HEK293 (cell line): Measurements from ENCODE around the gene TSC2.

Experiments used
- CTCF ChIA-PET: fragments of 350-600 bp; formaldehyde crosslinking; extraction: SDS; loops from one replicate; lab custom pipeline; 2021; ENCODE audit warnings: antibody characterized with exemption; lab: Yijun Ruan, JAX
- POLR2A ChIA-PET: fragments of 300-600 bp; formaldehyde crosslinking; extraction: SDS; loops from one replicate; lab custom pipeline; 2020; ENCODE audit warnings: antibody characterized with exemption, inconsistent platforms; lab: Yijun Ruan, JAX
- H3K27ac ChIP-seq: fragments of 200-500 bp; sonication (Bioruptor generic); 2 replicates; pipeline ENCODE4 v1.5.1; 2014; ENCODE audit warnings: low read depth, low read length, control low read depth, inconsistent platforms; ENCODE audit errors: extremely low read depth
- H3K36me3 ChIP-seq, 2 experiments: fragments of 200-500 bp in 1 of 2; sonication (Bioruptor generic) in 1 of 2; 1 replicate in 1 of 2; 2 replicates in 1 of 2; pipeline ENCODE4 v1.5.1; 2014 to 2017; ENCODE audit warnings: inconsistent platforms in 2 of 2, low read length in 2 of 2; ENCODE audit not compliant: control insufficient read depth in 2 of 2, insufficient read depth in 1 of 2
- H3K4me1 ChIP-seq: fragments of 200-500 bp; sonication (Bioruptor generic); 2 replicates; pipeline ENCODE4 v1.5.1; 2014; ENCODE audit warnings: mild to moderate bottlenecking, low read length, inconsistent platforms; ENCODE audit not compliant: control insufficient read depth, insufficient read depth
- H3K4me3 ChIP-seq: 2 replicates; pipeline ENCODE4 v1.5.1; 2011; ENCODE audit warnings: low read depth, mild to moderate bottlenecking, control low read depth, low read length, moderate library complexity
- H3K9me3 ChIP-seq: fragments of 200-500 bp; sonication (Bioruptor generic); 2 replicates; pipeline ENCODE4 v1.5.1; 2014; ENCODE audit warnings: low read depth, low read length, inconsistent platforms; ENCODE audit not compliant: control insufficient read depth, insufficient read depth
- EGR2 ChIP-seq: fragments of 450-650 bp; formaldehyde crosslinking; IDR thresholded peaks from 2 replicates; pipeline ENCODE4 v1.5.1; 2016; ENCODE audit warnings: low read depth, missing biosample characterization, missing genetic modification characterization
- HIC1 ChIP-seq: fragments of 450-650 bp; formaldehyde crosslinking; IDR thresholded peaks from 2 replicates; pipeline ENCODE4 v1.5.1; 2016; ENCODE audit warnings: missing biosample characterization, missing genetic modification characterization
- SCRT1 ChIP-seq: fragments of 450-650 bp; formaldehyde crosslinking; IDR thresholded peaks from 2 replicates; pipeline ENCODE4 v1.5.1; 2016; ENCODE audit warnings: missing biosample characterization, missing genetic modification characterization, borderline replicate concordance
- SCRT2 ChIP-seq: fragments of 450-650 bp; formaldehyde crosslinking; IDR thresholded peaks from 2 replicates; pipeline ENCODE4 v1.5.1; 2016; ENCODE audit warnings: missing biosample characterization, missing genetic modification characterization
- SP2 ChIP-seq: fragments of 450-650 bp; formaldehyde crosslinking; IDR thresholded peaks from 2 replicates; pipeline ENCODE4 v1.5.1; 2016; ENCODE audit warnings: missing biosample characterization, missing genetic modification characterization
- WT1 ChIP-seq: fragments of 450-650 bp; formaldehyde crosslinking; IDR thresholded peaks from 2 replicates; pipeline ENCODE4 v1.5.1; 2016; ENCODE audit warnings: missing biosample characterization, missing genetic modification characterization
- ZFHX2 ChIP-seq: fragments of 450-650 bp; formaldehyde crosslinking; conservative IDR thresholded peaks from 2 replicates; pipeline ENCODE4 v1.5.1; 2016; ENCODE audit warnings: missing biosample characterization, missing genetic modification characterization
- ZNF488 ChIP-seq: fragments of 450-650 bp; formaldehyde crosslinking; IDR thresholded peaks from 2 replicates; pipeline ENCODE4 v1.5.1; 2016; ENCODE audit warnings: missing biosample characterization, missing genetic modification characterization
- ZNF623 ChIP-seq: fragments of 450-650 bp; formaldehyde crosslinking; IDR thresholded peaks from 2 replicates; pipeline ENCODE4 v1.5.1; 2016; ENCODE audit warnings: missing biosample characterization, missing genetic modification characterization
- ZNF76 ChIP-seq: fragments of 450-650 bp; formaldehyde crosslinking; IDR thresholded peaks from 2 replicates; pipeline ENCODE4; 2016; ENCODE audit warnings: low read depth, missing biosample characterization, missing genetic modification characterization, borderline replicate concordance
- ZSCAN23 ChIP-seq: fragments of 450-650 bp; formaldehyde crosslinking; IDR thresholded peaks from 2 replicates; pipeline ENCODE4 v1.5.1; 2016; ENCODE audit warnings: missing biosample characterization, missing genetic modification characterization
- TF ChIP-seq, protein P1 (sequence below): fragments of 450-650 bp; formaldehyde crosslinking; conservative IDR thresholded peaks from 2 replicates; pipeline ENCODE4 v1.5.1; 2016; ENCODE audit warnings: low read depth, missing biosample characterization, missing genetic modification characterization

TSC2 gene

DNA sequence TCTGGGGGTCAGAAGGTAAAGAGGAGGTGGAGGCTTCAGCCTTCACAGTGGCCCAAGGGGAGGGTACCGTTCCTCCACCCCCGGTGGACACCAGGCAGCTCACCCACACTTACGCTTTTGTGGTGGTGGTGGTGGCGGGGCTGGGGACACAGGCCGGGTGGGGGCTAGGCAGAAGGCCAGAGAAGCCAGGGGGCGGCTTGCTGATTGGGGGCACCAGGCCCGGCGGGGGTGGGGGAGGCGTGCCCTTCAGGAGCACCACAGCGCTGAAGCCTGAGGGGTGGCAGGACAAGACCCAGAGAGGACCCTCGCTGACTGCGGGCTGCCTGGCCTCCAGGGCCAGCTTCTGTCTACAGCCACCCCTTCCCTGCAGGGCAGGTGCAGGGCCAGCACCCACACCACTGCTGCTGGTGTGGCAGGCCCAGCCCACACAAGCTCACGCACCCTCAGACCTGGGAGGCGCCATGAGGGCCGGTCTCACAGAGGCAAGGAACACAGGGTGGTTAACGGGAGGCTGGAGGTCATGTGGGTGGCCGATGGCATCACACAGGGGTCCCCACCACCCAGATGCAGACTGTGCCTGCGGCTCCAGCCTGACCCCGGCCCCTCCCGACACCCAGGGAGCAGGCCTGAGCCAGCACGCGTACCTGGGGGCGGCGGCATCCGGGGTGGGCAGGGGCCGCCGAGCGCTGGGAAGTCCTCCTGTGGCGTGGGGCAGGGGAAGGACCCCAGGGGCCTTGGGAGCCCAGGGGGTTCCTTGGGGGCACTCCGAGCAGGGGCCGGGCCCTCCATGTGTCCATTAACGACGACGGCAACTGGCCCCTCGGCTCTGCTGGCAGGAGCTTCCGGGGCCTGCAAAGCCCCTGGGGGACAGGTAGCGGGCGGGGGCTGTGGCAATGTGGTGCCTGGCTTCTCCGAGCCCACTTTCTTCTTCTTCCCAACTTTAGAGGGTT lies 48.7 kb upstream of the TSC2 start (continued):
- TF ChIP-seq, protein P1, sequence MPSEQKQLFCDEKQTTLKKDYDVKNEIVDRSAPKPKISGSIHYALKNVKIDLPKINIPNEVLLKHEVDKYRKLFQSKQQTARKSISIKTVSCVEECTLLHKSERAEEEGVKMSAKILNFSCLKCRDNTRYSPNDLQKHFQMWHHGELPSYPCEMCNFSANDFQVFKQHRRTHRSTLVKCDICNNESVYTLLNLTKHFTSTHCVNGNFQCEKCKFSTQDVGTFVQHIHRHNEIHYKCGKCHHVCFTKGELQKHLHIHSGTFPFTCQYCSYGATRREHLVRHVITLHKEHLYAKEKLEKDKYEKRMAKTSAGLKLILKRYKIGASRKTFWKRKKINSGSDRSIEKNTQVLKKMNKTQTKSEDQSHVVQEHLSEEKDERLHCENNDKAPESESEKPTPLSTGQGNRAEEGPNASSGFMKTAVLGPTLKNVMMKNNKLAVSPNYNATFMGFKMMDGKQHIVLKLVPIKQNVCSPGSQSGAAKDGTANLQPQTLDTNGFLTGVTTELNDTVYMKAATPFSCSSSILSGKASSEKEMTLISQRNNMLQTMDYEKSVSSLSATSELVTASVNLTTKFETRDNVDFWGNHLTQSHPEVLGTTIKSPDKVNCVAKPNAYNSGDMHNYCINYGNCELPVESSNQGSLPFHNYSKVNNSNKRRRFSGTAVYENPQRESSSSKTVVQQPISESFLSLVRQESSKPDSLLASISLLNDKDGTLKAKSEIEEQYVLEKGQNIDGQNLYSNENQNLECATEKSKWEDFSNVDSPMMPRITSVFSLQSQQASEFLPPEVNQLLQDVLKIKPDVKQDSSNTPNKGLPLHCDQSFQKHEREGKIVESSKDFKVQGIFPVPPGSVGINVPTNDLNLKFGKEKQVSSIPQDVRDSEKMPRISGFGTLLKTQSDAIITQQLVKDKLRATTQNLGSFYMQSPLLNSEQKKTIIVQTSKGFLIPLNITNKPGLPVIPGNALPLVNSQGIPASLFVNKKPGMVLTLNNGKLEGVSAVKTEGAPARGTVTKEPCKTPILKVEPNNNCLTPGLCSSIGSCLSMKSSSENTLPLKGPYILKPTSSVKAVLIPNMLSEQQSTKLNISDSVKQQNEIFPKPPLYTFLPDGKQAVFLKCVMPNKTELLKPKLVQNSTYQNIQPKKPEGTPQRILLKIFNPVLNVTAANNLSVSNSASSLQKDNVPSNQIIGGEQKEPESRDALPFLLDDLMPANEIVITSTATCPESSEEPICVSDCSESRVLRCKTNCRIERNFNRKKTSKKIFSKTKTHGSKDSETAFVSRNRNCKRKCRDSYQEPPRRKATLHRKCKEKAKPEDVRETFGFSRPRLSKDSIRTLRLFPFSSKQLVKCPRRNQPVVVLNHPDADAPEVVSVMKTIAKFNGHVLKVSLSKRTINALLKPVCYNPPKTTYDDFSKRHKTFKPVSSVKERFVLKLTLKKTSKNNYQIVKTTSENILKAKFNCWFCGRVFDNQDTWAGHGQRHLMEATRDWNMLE (tag by site-specific recombination): no peak
- no peak for TF ChIP-seq ZNF623 (tag by site-specific recombination)

DNA sequence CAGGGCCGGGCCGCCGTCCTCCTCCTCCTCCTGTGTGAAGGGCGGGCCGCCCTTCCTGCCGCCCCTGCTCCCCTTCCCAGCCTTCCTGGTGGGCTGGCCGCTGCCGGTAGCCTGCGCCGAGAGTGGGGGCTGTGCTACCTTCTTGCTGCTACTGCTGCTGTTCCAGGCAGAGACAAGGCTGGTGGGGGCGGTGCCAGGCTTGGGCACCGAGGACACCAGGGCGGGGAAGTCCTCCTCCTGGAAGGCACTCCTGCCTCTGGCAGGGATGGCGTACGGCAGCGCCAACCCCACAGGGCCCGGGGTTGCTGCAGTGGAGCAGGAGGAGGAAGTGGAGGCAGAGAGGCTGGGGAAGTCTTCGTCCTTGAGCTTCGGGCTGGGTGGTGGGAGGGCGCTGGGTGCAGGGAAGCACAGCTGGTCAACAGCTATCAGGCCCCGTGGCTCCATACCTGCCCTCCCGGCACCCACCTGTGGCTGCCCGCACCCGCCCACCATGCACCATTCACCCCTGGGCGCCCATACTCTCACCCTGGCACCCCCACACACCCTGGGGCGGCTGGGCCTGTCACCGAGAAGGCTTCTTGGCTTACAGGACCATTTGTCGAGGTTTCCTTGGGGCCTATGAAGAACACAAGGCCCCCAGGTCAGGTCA lies 47.8 kb upstream of the TSC2 start:
- Histone ChIP-seq H3K4me1 (peaks cover 5% of the 10 kb centered on the region; the same call in 1 of the 2 replicates), H3K4me3 (no peak overlapping the region), H3K9me3 (no peaks in the 10 kb centered on the region), H3K27ac (no peak overlapping the region), H3K36me3 (peaks cover 0 to 76% of the 10 kb centered on the region in 2 experiments; a peak in 2 of 3 replicates)
- CTCF ChIA-PET: no interaction called here
- POLR2A ChIA-PET: interaction anchor here (0.6 to 1.2 kb wide), 3 partner anchors 7 to 155 kb away, joined by 3 to 4 read pairs (median 3); partner anchors contain the start of gene TRAF7
- no peak for TF ChIP-seq ZSCAN23 (tag by site-specific recombination)
- 0 out of 2 replicates have a peak, but pooled peaks have one; percentile 9 for TF ChIP-seq ZFHX2 (tag by site-specific recombination)
- TF ChIP-seq SCRT1 (tag by site-specific recombination): peak; percentile 59; the same call in 1 of the 2 replicates
- TF ChIP-seq ZNF488 (tag by site-specific recombination): no peak
- no peak for TF ChIP-seq ZNF76 (tag by site-specific recombination)
- peak; percentile 41 for TF ChIP-seq SP2 (tag by site-specific recombination)
- TF ChIP-seq SCRT2 (tag by site-specific recombination): peak; percentile 83
- TF ChIP-seq HIC1 (tag by site-specific recombination): peak; percentile 51; the same call in 1 of the 2 replicates
- TF ChIP-seq EGR2: peak; percentile 23; the same call in 1 of the 2 replicates
- no peak for TF ChIP-seq WT1 (tag by site-specific recombination)
